OCI-LY3 (cell line): ENCODE measurements around the gene SLC2A11.

Experiments
- H2AFZ ChIP-seq: fragments of 200-600, 300-600 bp; shearing (Covaris generic); 2 replicates; pipeline ENCODE4 v1.6.0; 2014; ENCODE audit warnings: antibody characterized with exemption, low read depth, low read length
- H3K27ac ChIP-seq: fragments of 200-600, 300-600 bp; sonication (generic); 2 replicates; pipeline ENCODE4 v1.5.1; 2014; ENCODE audit warnings: mild to moderate bottlenecking, low read length, moderate library complexity, mixed read lengths
- H3K27me3 ChIP-seq: fragments of 200-600, 300-600 bp; sonication (generic); 2 replicates; pipeline ENCODE4 v1.6.1; 2014; ENCODE audit warnings: low read depth, low read length, mixed read lengths
- H3K36me3 ChIP-seq: fragments of 200-600, 300-600 bp; sonication (generic); replicated peaks from 2 replicates; pipeline ENCODE3; 2014; ENCODE audit warnings: low read depth, low read length, mixed read lengths
- H3K4me1 ChIP-seq: fragments of 300-600, 200-600 bp; sonication (generic); 2 replicates; pipeline ENCODE4 v1.6.1; 2014; ENCODE audit warnings: low read length, mixed read lengths
- H3K4me2 ChIP-seq: fragments of 200-600, 300-600 bp; sonication (generic); 2 replicates; pipeline ENCODE4 v1.6.1; 2014; ENCODE audit warnings: low read length, mixed read lengths
- H3K4me3 ChIP-seq: fragments of 300-600, 200-600 bp; sonication (generic); 2 replicates; pipeline ENCODE4 v1.5.1; 2014; ENCODE audit warnings: antibody characterized with exemption, mild to moderate bottlenecking, low read length, moderate library complexity
- H3K79me2 ChIP-seq: fragments of 300-600, 200-600 bp; shearing (Covaris generic); 2 replicates; pipeline ENCODE4 v1.6.1; 2014; ENCODE audit warnings: mild to moderate bottlenecking, low read length, mixed read lengths
- H3K9ac ChIP-seq: fragments of 300-600, 200-600 bp; shearing (Covaris generic); 2 replicates; pipeline ENCODE4 v1.6.0; 2014; ENCODE audit warnings: mild to moderate bottlenecking, low read length, moderate library complexity
- H3K9me3 ChIP-seq: fragments of 200-600, 300-600 bp; shearing (Covaris generic); 2 replicates; pipeline ENCODE4 v1.6.1; 2014; ENCODE audit warnings: low read length, mixed read lengths; ENCODE audit not compliant: insufficient read depth
- H4K20me1 ChIP-seq: fragments of 200-600, 300-600 bp; sonication (generic); 2 replicates; pipeline ENCODE4 v1.6.1; 2016; ENCODE audit warnings: low read length, mixed read lengths; ENCODE audit not compliant: insufficient read depth
- CTCF ChIP-seq: fragments of 200-600, 300-600 bp; sonication (generic); IDR thresholded peaks from 2 replicates; pipeline ENCODE4 v1.5.1; 2014; ENCODE audit warnings: antibody characterized with exemption, low read length, low read depth
- EZH2phosphoT487 ChIP-seq: fragments of 200-600 bp; shearing (Covaris generic); IDR thresholded peaks from 2 replicates; pipeline ENCODE4 v1.6.1; 2018; ENCODE audit warnings: antibody characterized with exemption, mixed run types, low read depth

SLC2A11 gene

GRCh38 chr22:23901600-23901999 is 43.9 kb downstream of the SLC2A11 start:
- Histone ChIP-seq H3K9ac (no peak overlapping the region), H3K27me3 (no peaks in the 10 kb centered on the region), H3K4me3 (no peak overlapping the region)

GRCh38 chr22:23903328-23903971 is 45.8 kb downstream of the SLC2A11 start:
- H2AFZ ChIP-seq: no peak overlapping the region
- no peaks in the 10 kb centered on the region for H3K4me1 ChIP-seq
- no peaks in the 10 kb centered on the region for H3K27me3 ChIP-seq
- no peaks in the 10 kb centered on the region for H3K79me2 ChIP-seq
- no peak overlapping the region for H3K4me3 ChIP-seq
- no peak overlapping the region for H3K4me2 ChIP-seq
- peaks cover 9% of the 10 kb centered on the region; the same call in 1 of the 2 replicates for H4K20me1 ChIP-seq
- no peak overlapping the region for H3K9ac ChIP-seq
- no peak overlapping the region for H3K27ac ChIP-seq
- H3K9me3 ChIP-seq: no peaks in the 10 kb centered on the region
- no peak for TF ChIP-seq EZH2phosphoT487
- TF ChIP-seq CTCF: no peak
- peaks cover 13% of the 10 kb centered on the region for H3K36me3 ChIP-seq

More at GRCh38 chr22:23901600-23901999, 43.9 kb downstream of the SLC2A11 start:
- H2AFZ ChIP-seq: no peak overlapping the region
- H3K36me3 ChIP-seq: peaks cover 31% of the 10 kb centered on the region
- peaks cover 26% of the 10 kb centered on the region for H4K20me1 ChIP-seq
- TF ChIP-seq CTCF (no peak), EZH2phosphoT487 (no peak)
- peaks cover 2% of the 10 kb centered on the region for H3K79me2 ChIP-seq
- H3K4me2 ChIP-seq: no peak overlapping the region
- H3K27ac ChIP-seq: no peak overlapping the region
- H3K4me1 ChIP-seq: no peaks in the 10 kb centered on the region
- no peaks in the 10 kb centered on the region for H3K9me3 ChIP-seq

- H3K27ac ChIP-seq: no peak overlapping the region
- H3K4me1 ChIP-seq: no peaks in the 10 kb centered on the region
These were observed 47.0 kb downstream of the SLC2A11 start for GRCh38 chr22:23904573-23905254.

More at GRCh38 chr22:23904573-23905254, 47.0 kb downstream of the SLC2A11 start:
- H4K20me1 ChIP-seq: no peaks in the 10 kb centered on the region
- no peak overlapping the region for H3K4me3 ChIP-seq
- peaks cover under 1% of the 10 kb centered on the region for H3K36me3 ChIP-seq
- H3K4me2 ChIP-seq: no peak overlapping the region
- H3K9ac ChIP-seq: no peak overlapping the region
- no peaks in the 10 kb centered on the region for H3K9me3 ChIP-seq
- TF ChIP-seq CTCF: no peak
- TF ChIP-seq EZH2phosphoT487: no peak
- H2AFZ ChIP-seq: no peak overlapping the region
- no peaks in the 10 kb centered on the region for H3K27me3 ChIP-seq
- H3K79me2 ChIP-seq: no peaks in the 10 kb centered on the region
